Mesenchymal stem cell (in vitro differentiated cells and primary cell): Measurements from ENCODE around the gene CDC37.

ENCODE experiments used
- DNase-seq: peaks from one replicate; pipeline ENCODE4 v3.0.0-alpha.2; 2013
- H2AFZ ChIP-seq: one replicate; pipeline ENCODE4 v1.6.1; 2013; ENCODE audit warnings: low read depth, mild to moderate bottlenecking, control low read depth, inconsistent platforms, low read length, moderate library complexity
- H2AK5ac ChIP-seq: 2 replicates; pipeline ENCODE4 v1.6.1; 2013; ENCODE audit warnings: low read length, moderate library complexity, mild to moderate bottlenecking, inconsistent platforms; ENCODE audit not compliant: severe bottlenecking
- H2BK120ac ChIP-seq: one replicate; pipeline ENCODE4 v1.6.1; 2013; ENCODE audit warnings: low read depth, mild to moderate bottlenecking, inconsistent platforms, low read length, moderate library complexity
- H2BK12ac ChIP-seq, 2 experiments: one replicate each; pipeline ENCODE4 v1.6.1; 2013; ENCODE audit warnings: inconsistent platforms in 2 of 2, low read length in 2 of 2, mild to moderate bottlenecking in 2 of 2, moderate library complexity in 2 of 2, control low read depth in 1 of 2
- H2BK15ac ChIP-seq: one replicate; pipeline ENCODE4 v1.6.1; 2013; ENCODE audit warnings: mild to moderate bottlenecking, low read depth, inconsistent platforms; ENCODE audit not compliant: poor library complexity, severe bottlenecking
- H2BK5ac ChIP-seq: 2 replicates; pipeline ENCODE4 v1.6.1; 2013; ENCODE audit warnings: low read depth, mild to moderate bottlenecking, low read length, control low read depth, inconsistent platforms; ENCODE audit not compliant: poor library complexity, severe bottlenecking
- H3K14ac ChIP-seq, 2 experiments: one replicate each; pipeline ENCODE4 v1.6.1; 2013; ENCODE audit warnings: inconsistent platforms in 2 of 2, low read length in 2 of 2, control low read depth in 1 of 2, mild to moderate bottlenecking in 1 of 2, moderate library complexity in 1 of 2
- H3K18ac ChIP-seq, 2 experiments: one replicate each; pipeline ENCODE4 v1.6.1; 2013; ENCODE audit warnings: inconsistent platforms in 2 of 2, low read length in 2 of 2, control low read depth in 1 of 2, low read depth in 1 of 2, mild to moderate bottlenecking in 1 of 2
- H3K23ac ChIP-seq, 2 experiments: one replicate each; pipeline ENCODE4 v1.6.1; 2013; ENCODE audit warnings: inconsistent platforms in 2 of 2, low read length in 2 of 2, mild to moderate bottlenecking in 2 of 2, moderate library complexity in 2 of 2, control low read depth in 1 of 2
- H3K27ac ChIP-seq: 2 replicates; pipeline ENCODE4 v1.5.1; 2013; ENCODE audit warnings: mild to moderate bottlenecking, moderate library complexity, low read length, control low read depth, inconsistent platforms; ENCODE audit not compliant: poor library complexity, severe bottlenecking
- H3K27me3 ChIP-seq, 2 experiments: 2 replicates each; pipeline versions ENCODE4 v1.6.1 to v1.7.0; 2013; ENCODE audit warnings: low read length in 2 of 2, mild to moderate bottlenecking in 2 of 2, moderate library complexity in 2 of 2, control low read depth in 1 of 2, inconsistent platforms in 1 of 2; ENCODE audit not compliant: control insufficient read depth in 1 of 2, insufficient read depth in 1 of 2
- H3K36me3 ChIP-seq, 2 experiments: 2 replicates each; pipeline versions ENCODE4 v1.6.1 to v1.7.0; 2013; ENCODE audit warnings: low read length in 2 of 2, control low read depth in 1 of 2, inconsistent platforms in 1 of 2, low read depth in 1 of 2, mild to moderate bottlenecking in 1 of 2; ENCODE audit not compliant: insufficient read depth in 2 of 2, control insufficient read depth in 1 of 2
- H3K4ac ChIP-seq, 2 experiments: one replicate each; pipeline ENCODE4 v1.6.1; 2013; ENCODE audit warnings: inconsistent platforms in 2 of 2, low read length in 2 of 2, mild to moderate bottlenecking in 2 of 2, moderate library complexity in 2 of 2, control low read depth in 1 of 2, low read depth in 1 of 2
- H3K4me1 ChIP-seq: 2 replicates; pipeline ENCODE4 v1.6.1; 2013; ENCODE audit warnings: low read depth, low read length, control low read depth; ENCODE audit not compliant: control insufficient read depth, insufficient read depth
- H3K4me2 ChIP-seq: 2 replicates; pipeline ENCODE4 v1.6.1; 2013; ENCODE audit warnings: low read length, mild to moderate bottlenecking, inconsistent platforms; ENCODE audit not compliant: poor library complexity, severe bottlenecking
- H3K4me3 ChIP-seq, 2 experiments: 2 replicates each; pipeline versions ENCODE4 v1.5.1 to v1.7.0; 2013; ENCODE audit warnings: low read length in 2 of 2, mild to moderate bottlenecking in 2 of 2, control low read depth in 1 of 2, low read depth in 1 of 2; ENCODE audit not compliant: insufficient read depth in 1 of 2
- H3K79me1 ChIP-seq: replicated peaks from 2 replicates; pipeline ENCODE4 v1.6.1; 2013; ENCODE audit warnings: mild to moderate bottlenecking, control low read depth, low read length, inconsistent platforms; ENCODE audit not compliant: poor library complexity, severe bottlenecking
- H3K9ac ChIP-seq: 2 replicates; pipeline ENCODE4 v1.7.0; 2013; ENCODE audit warnings: mild to moderate bottlenecking, low read length, moderate library complexity
- H3K9me3 ChIP-seq: 2 replicates; pipeline ENCODE4 v1.7.0; 2013; ENCODE audit warnings: mild to moderate bottlenecking, low read length; ENCODE audit not compliant: control insufficient read depth
- H4K8ac ChIP-seq: one replicate; pipeline ENCODE4 v1.6.1; 2013; ENCODE audit warnings: inconsistent platforms, mild to moderate bottlenecking, low read length, moderate library complexity
- H4K91ac ChIP-seq: one replicate; pipeline ENCODE4 v1.6.1; 2013; ENCODE audit warnings: mild to moderate bottlenecking, low read length, inconsistent platforms
- WGBS: methylation state at CpG from one replicate; pipeline ENCODE4 v1.1.7; 2013; ENCODE audit warnings: mixed read lengths; 5-methylcytosine and 5-hydroxymethylcytosine counted together

The CDC37 gene

DNA sequence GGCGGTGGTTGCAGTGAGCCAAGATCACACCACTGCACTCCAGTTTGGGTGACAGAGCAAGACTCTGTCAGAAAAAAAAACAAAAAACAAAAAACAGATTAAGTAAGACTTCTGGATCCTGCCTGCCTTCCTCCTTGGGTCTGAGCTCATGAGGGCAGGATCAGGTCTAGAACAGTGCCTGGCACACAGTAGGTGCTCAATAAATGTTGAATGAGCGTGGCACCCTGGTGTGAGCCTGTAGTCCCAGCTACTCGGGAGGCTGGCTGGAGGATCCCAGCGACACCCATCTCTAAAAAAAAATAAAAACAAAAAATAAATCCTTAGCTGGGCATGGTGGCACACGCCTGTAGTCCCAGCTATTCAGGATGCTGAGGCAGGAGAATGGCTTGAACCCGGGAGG is 2.8 kb upstream of the CDC37 start:
- no peak for DNase-seq
- H3K4me1 ChIP-seq: peaks cover 19% of the 10 kb centered on the region
- H2AK5ac ChIP-seq: no peak overlapping the region
- H2BK120ac ChIP-seq: no peak overlapping the region
- H3K4me3 ChIP-seq: no peak overlapping the region
- no peak overlapping the region for H3K18ac ChIP-seq
- H3K27ac ChIP-seq: no peak overlapping the region
- H3K79me1 ChIP-seq: no peaks in the 10 kb centered on the region
- no peak overlapping the region for H4K91ac ChIP-seq
- H3K4me2 ChIP-seq: no peak overlapping the region
- WGBS: 79% methylated on average over 5 of the region's 6 CpGs
- H2BK5ac ChIP-seq: no peak overlapping the region
- H4K8ac ChIP-seq: no peak overlapping the region
- no peak overlapping the region for H3K4ac ChIP-seq
- H3K14ac ChIP-seq: no peak overlapping the region
- H3K23ac ChIP-seq: no peak overlapping the region
- H3K9me3 ChIP-seq: no peaks in the 10 kb centered on the region
- no peak overlapping the region for H3K9ac ChIP-seq
- H2BK12ac ChIP-seq: no peak overlapping the region
- no peak overlapping the region for H2AFZ ChIP-seq
- H3K27me3 ChIP-seq: peaks cover 8 to 24% of the 10 kb centered on the region in 2 experiments
- H2BK15ac ChIP-seq: no peak overlapping the region
- H3K36me3 ChIP-seq: peaks cover under 1 to 4% of the 10 kb centered on the region in 2 experiments

DNA sequence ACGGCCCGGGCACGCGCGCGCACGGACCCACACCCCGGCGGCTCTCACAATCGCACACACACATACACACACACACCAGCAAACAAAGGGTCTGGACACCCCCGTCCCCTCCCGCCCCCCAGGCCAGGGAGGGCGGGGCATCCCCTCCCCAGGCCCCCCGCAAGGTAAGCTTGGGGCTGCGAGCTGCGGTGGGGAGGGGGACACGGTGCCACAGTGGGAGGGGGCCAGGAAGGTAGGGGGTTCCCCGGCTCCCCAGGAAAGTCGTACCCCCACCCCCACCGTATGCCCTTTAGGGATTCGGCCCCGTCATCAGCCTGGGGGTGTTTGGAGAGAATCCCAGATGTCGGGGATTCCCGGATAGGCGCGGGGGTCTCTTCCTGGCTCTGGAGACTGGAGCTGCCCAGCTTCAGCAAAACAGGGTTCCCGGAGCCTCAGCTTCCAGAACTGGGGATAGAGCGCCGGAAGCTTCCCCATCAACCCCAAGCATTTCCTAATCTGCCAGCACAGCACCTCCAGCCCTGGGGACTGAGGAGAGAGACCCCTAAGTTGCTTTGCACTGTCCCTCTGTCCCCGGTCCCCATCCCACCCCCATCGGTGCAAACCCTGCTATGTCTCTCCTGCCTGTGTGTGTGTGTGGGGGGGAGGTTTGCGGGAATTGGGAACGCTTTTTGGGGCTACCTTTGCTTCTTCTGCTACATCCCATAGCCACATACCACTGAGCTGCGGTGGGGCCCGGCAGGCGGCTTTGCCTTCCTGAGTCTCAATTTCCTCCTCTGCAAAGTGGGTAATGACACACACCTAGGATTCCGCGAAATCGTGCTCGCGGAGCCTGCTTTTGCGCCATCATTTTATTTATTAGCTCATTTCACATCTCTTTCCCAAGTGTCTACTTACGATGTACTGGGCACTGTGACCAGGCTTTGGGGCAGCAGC is 1.8 kb upstream of the CDC37 start:
- Histone ChIP-seq H2BK120ac (peak overlapping the region; percentile 50), H2BK15ac (peak overlapping the region; percentile 76), H3K27me3 (peaks cover 7 to 24% of the 10 kb centered on the region in 2 experiments), H2BK5ac (no peak overlapping the region), H3K9me3 (no peaks in the 10 kb centered on the region), H3K23ac (no peak overlapping the region), H3K4ac (no peak overlapping the region), H4K8ac (peak overlapping the region; percentile 59), H3K4me3 (peak overlapping the region; percentile 42 to 99), H2AK5ac (no peak overlapping the region), H3K36me3 (peaks cover 7 to 12% of the 10 kb centered on the region in 2 experiments), H3K14ac (no peak overlapping the region), H3K27ac (no peak overlapping the region), H3K79me1 (no peaks in the 10 kb centered on the region), H3K4me2 (peak overlapping the region; percentile 98), H4K91ac (no peak overlapping the region), H3K4me1 (peaks cover 22% of the 10 kb centered on the region), H2AFZ (peak overlapping the region; percentile 92), H3K18ac (peak overlapping the region in 1 of 2 experiments; percentile 54), H2BK12ac (no peak overlapping the region), H3K9ac (peak overlapping the region; percentile 100)
- WGBS: 36% methylated on average over 27 of the region's 43 CpGs
- DNase-seq: no peak

DNA sequence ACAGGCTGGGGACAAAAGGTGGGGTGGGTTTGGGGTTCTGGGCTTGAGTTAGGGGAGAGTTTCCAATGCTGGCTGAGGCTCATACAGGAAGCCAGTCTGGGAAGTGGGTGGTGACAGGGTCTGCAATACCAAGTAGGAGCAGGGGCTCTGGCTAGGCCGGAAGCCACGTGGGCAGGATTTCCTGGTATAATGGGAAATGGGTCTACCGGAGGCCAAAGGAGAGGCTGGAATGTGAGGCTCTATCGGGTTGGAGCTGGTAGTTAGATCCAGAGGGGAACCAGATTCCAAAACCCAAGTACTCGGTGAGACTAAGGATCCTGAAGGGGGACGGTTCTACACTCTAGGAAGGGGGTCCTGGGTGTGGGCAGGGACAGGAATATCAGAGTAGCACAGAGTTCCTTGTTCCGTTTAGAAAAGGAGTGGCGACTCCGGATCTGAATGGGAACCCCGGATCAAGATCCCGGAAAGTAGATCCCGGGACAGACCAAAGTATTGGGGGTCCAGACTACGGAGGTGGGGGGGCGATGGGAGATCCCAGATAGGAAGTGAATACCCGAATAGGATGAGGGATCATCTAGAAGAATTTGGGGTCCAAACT is 802 bp downstream of the CDC37 start:
- H3K4me1 ChIP-seq: peaks cover 21% of the 10 kb centered on the region
- H3K9me3 ChIP-seq: no peaks in the 10 kb centered on the region
- peak overlapping the region in 1 of 2 experiments; percentile 63 for H3K4ac ChIP-seq
- no peak overlapping the region for H4K91ac ChIP-seq
- H2BK120ac ChIP-seq: peak overlapping the region; percentile 69
- no peak overlapping the region for H2BK15ac ChIP-seq
- H3K4me2 ChIP-seq: peak overlapping the region; percentile 89
- H2AK5ac ChIP-seq: no peak overlapping the region
- no peak overlapping the region for H3K23ac ChIP-seq
- H3K9ac ChIP-seq: peak overlapping the region; percentile 100
- H2AFZ ChIP-seq: no peak overlapping the region
- no peak overlapping the region for H2BK12ac ChIP-seq
- peak overlapping the region; percentile 29 to 38 for H3K18ac ChIP-seq
- under 1% methylated on average over 15 of the region's 15 CpGs for WGBS
- H3K36me3 ChIP-seq: peaks cover 25 to 26% of the 10 kb centered on the region in 2 experiments
- peak overlapping the region; percentile 89 to 99 for H3K4me3 ChIP-seq
- DNase-seq: peak; percentile 70
- H4K8ac ChIP-seq: no peak overlapping the region
- peaks cover 2% of the 10 kb centered on the region for H3K79me1 ChIP-seq
- H3K27ac ChIP-seq: peak overlapping the region; percentile 31
- no peak overlapping the region for H2BK5ac ChIP-seq
- H3K14ac ChIP-seq: no peak overlapping the region
- peaks cover 7 to 24% of the 10 kb centered on the region in 2 experiments for H3K27me3 ChIP-seq

DNA sequence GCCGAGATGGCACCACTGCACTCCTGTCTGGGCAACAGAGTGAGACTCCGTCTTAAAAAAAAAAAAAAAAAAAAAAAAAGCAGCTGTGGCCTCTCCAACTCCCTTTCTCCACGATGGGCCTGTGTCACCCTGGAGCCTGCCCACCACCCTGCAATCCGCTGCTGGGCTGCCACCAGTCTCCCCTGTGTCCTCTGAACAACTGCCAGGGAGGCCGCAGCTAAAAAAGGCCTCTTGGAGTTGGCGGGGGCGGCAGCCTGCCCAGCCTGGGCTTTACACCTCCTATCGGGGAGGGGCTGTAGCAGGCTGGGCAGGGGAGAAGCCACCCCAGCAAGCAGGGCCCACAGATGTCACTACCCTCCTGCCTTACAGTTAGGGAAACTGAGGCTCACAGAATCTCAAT is 3.5 kb downstream of the CDC37 start:
- Histone ChIP-seq H3K27me3 (peaks cover 0 to 5% of the 10 kb centered on the region in 2 experiments), H3K27ac (no peak overlapping the region), H3K4me3 (no peak overlapping the region), H4K91ac (no peak overlapping the region), H2BK5ac (no peak overlapping the region), H2AFZ (no peak overlapping the region), H3K4me2 (no peak overlapping the region), H3K18ac (no peak overlapping the region), H2BK120ac (no peak overlapping the region), H2BK15ac (no peak overlapping the region), H3K9ac (no peak overlapping the region), H3K4ac (no peak overlapping the region), H3K9me3 (no peaks in the 10 kb centered on the region), H4K8ac (no peak overlapping the region), H3K4me1 (peaks cover 16% of the 10 kb centered on the region), H3K36me3 (peaks cover 39 to 50% of the 10 kb centered on the region in 2 experiments), H2BK12ac (no peak overlapping the region), H3K79me1 (peaks cover 18% of the 10 kb centered on the region), H3K23ac (no peak overlapping the region), H3K14ac (no peak overlapping the region), H2AK5ac (no peak overlapping the region)
- over 99% methylated on average over 7 of the region's 8 CpGs for WGBS
- no peak for DNase-seq
